K562 (cell line): ENCODE measurements around the gene HGFAC. TPM values are rescaled to one million over a fixed set of nuclear protein-coding genes. Genes with fewer than 3 reads are reported as not detected.
A peak's percentile ranks its signal among the peaks of the same experiment; 100 is the strongest.
"Not testable (repeated sequence)": the region's sequence is repeated elsewhere in the genome, so short reads cannot be mapped to it uniquely, and the experiment has no call there.

Experiments
- ATAC-seq: fragments of 200-7000 bp; cut with Tn5 transposase; 3 replicates; pipeline ENCODE4 v1.9.1; 2020; ENCODE audit warnings: moderate library complexity
- BruUV-seq: library from RNA; stranded (reverse); fragments of 400-500 nt; replicated peaks from 2 replicates; lab custom pipeline; 2021; lab: Mats Ljungman, UMichigan
- CTCF ChIA-PET: fragments of 300-600 bp; formaldehyde crosslinking; extraction: SDS; loops from one replicate; lab custom pipeline; 2021; ENCODE audit warnings: low intra/inter-chr PET ratio; lab: Yijun Ruan, JAX
- POLR2A ChIA-PET: fragments of 300-600, 350-650 bp; sonication (Branson Sonifier 250); formaldehyde crosslinking; extraction: SDS; loops from one replicate; lab custom pipeline; 2021; ENCODE audit warnings: antibody characterized with exemption, inconsistent platforms; lab: Yijun Ruan, JAX
- DNase-seq, 4 experiments: peaks; one replicate each; pipeline versions ENCODE4 v3.0.0 to v3.0.0-alpha.2; 2011 to 2018; ENCODE audit warnings: low spot score in 3 of 4, mixed read lengths in 3 of 4; ENCODE audit errors: extremely low read depth in 1 of 4
- FAIRE-seq: peaks from 2 replicates; lab custom pipeline; 2011; peaks lifted over from hg19 to GRCh38; lab: Jason Lieb, UNC
- H2AFZ ChIP-seq: 2 replicates; pipeline ENCODE4 v1.6.0; 2011; ENCODE audit warnings: low read depth, low read length, control low read depth, inconsistent platforms
- H3K27ac ChIP-seq: fragments of 200-600 bp; 3 replicates; pipeline ENCODE4 v1.8.0; 2011; ENCODE audit warnings: low read depth, mild to moderate bottlenecking, control low read depth, inconsistent platforms, low read length, moderate library complexity, mixed read lengths; ENCODE audit errors: extremely low read depth
- H3K27me3 ChIP-seq, 2 experiments: fragments of 300-600 bp in 1 of 2; 2 replicates in 1 of 2; 3 replicates in 1 of 2; pipeline versions ENCODE4 v1.6.0 to v1.8.0; 2011; ENCODE audit warnings: inconsistent platforms in 2 of 2, low read length in 2 of 2, mild to moderate bottlenecking in 1 of 2, mixed read lengths in 1 of 2, moderate library complexity in 1 of 2; ENCODE audit not compliant: control insufficient read depth in 2 of 2, insufficient read depth in 2 of 2
- H3K36me3 ChIP-seq: fragments of 300-600 bp; 3 replicates; pipeline ENCODE4 v1.8.0; 2011; ENCODE audit warnings: mild to moderate bottlenecking, low read length, inconsistent platforms; ENCODE audit not compliant: control insufficient read depth, insufficient read depth
- H3K4me1 ChIP-seq, 2 experiments: fragments of 200-600 bp in 1 of 2; replicated peaks in 1 of 2; 2 replicates in 1 of 2; 3 replicates in 1 of 2; pipeline versions ENCODE4 v1.5.1 to v1.8.0; 2011; ENCODE audit warnings: inconsistent platforms in 2 of 2, low read length in 2 of 2, mild to moderate bottlenecking in 1 of 2, mixed read lengths in 1 of 2, moderate library complexity in 1 of 2; ENCODE audit not compliant: control insufficient read depth in 2 of 2, insufficient read depth in 2 of 2
- H3K4me2 ChIP-seq: 2 replicates; pipeline ENCODE4 v1.6.1; 2011; ENCODE audit warnings: low read length, control low read depth, inconsistent platforms, mixed read lengths; ENCODE audit not compliant: insufficient read depth
- H3K4me3 ChIP-seq: fragments of 200-600 bp; sonication (generic), shearing (Covaris generic); 2 replicates; pipeline ENCODE4 v1.5.1; 2016; ENCODE audit warnings: control low read depth, inconsistent platforms
- H3K79me2 ChIP-seq: fragments of 200-600 bp; 3 replicates; pipeline ENCODE4 v1.8.0; 2011; ENCODE audit warnings: low read length, inconsistent platforms; ENCODE audit not compliant: control insufficient read depth, insufficient read depth
- H3K9ac ChIP-seq, 2 experiments: 2 replicates each; pipeline versions ENCODE4 v1.6.0 to v1.6.1; 2011; ENCODE audit warnings: low read depth in 2 of 2, low read length in 2 of 2, control low read depth in 1 of 2, inconsistent platforms in 1 of 2, mild to moderate bottlenecking in 1 of 2, mixed read lengths in 1 of 2; ENCODE audit not compliant: insufficient read depth in 1 of 2
- H3K9me1 ChIP-seq: one replicate; pipeline ENCODE4 v1.6.0; 2011; ENCODE audit warnings: inconsistent platforms, mild to moderate bottlenecking, low read length, moderate library complexity; ENCODE audit not compliant: control insufficient read depth, insufficient read depth
- H3K9me3 ChIP-seq: replicated peaks from 2 replicates; pipeline ENCODE4 v1.5.1; 2011; ENCODE audit warnings: low read depth, low read length, inconsistent platforms; ENCODE audit not compliant: control insufficient read depth, insufficient read depth
- H4K20me1 ChIP-seq: replicated peaks from 2 replicates; pipeline ENCODE4 v1.6.1; 2011; ENCODE audit warnings: low read length, inconsistent platforms, mixed read lengths; ENCODE audit not compliant: control insufficient read depth, insufficient read depth
- ATF7 ChIP-seq: fragments of 450-650 bp; IDR thresholded peaks from 2 replicates; pipeline ENCODE4 v1.7.1; 2014; ENCODE audit warnings: mild to moderate bottlenecking, moderate library complexity
- BRCA1 ChIP-seq, 2 experiments: fragments of 450-650 bp in 1 of 2; sonication (generic) in 1 of 2; formaldehyde crosslinking in 1 of 2; IDR thresholded peaks; 2 replicates each; pipeline versions ENCODE4 v1.5.0 to v1.6.1; 2017 to 2020; ENCODE audit warnings: mild to moderate bottlenecking in 1 of 2, missing genetic modification reagents in 1 of 2
- KDM5B ChIP-seq: fragments of 200-600 bp; sonication (generic); IDR thresholded peaks from 2 replicates; pipeline ENCODE4 v1.6.1; 2012; ENCODE audit warnings: low read depth, mild to moderate bottlenecking, moderate library complexity, low read length, control low read depth, inconsistent platforms; ENCODE audit not compliant: insufficient replicate concordance
- MTA2 ChIP-seq: fragments of 450-650 bp; IDR thresholded peaks from 2 replicates; pipeline ENCODE4 v1.6.1; 2016; ENCODE audit warnings: low read depth
- NUFIP1 ChIP-seq: fragments of 450-650 bp; IDR thresholded peaks from 2 replicates; pipeline ENCODE4 v1.6.1; 2018; ENCODE audit not compliant: partially characterized antibody
- OTX1 ChIP-seq: fragments of 450-650 bp; formaldehyde crosslinking; IDR thresholded peaks from 2 replicates; pipeline ENCODE4 v1.4.0; 2022; ENCODE audit warnings: mild to moderate bottlenecking
- SMARCC2 ChIP-seq: fragments of 450-650 bp; IDR thresholded peaks from 2 replicates; pipeline ENCODE4 v1.6.1; 2017; ENCODE audit warnings: antibody characterized with exemption, moderate library complexity, mild to moderate bottlenecking, low read depth
- SP1 ChIP-seq: sonication (generic); formaldehyde crosslinking; IDR thresholded peaks from 2 replicates; pipeline ENCODE4 v1.8.1; 2022; ENCODE audit warnings: mild to moderate bottlenecking, missing genetic modification reagents
- WGBS: fragments of 100-300 bp; shearing (Covaris generic); methylation state at CpG from one replicate; pipeline ENCODE4 v1.1.6; 2016; ENCODE audit warnings: low coverage, mixed read lengths; ENCODE audit not compliant: insufficient coverage; ENCODE audit errors: missing lambda C conversion rate; 5-methylcytosine and 5-hydroxymethylcytosine counted together
- in situ Hi-C: fragments of 300-500 bp; cut with MboI; formaldehyde crosslinking; loops from 4 replicates; pipeline ENCODE4 v1.15.0; 2018; ENCODE audit warnings: inconsistent platforms, mixed read lengths
- intact Hi-C: fragments of 100-400 bp; cut with micrococcal nuclease; formaldehyde crosslinking; loops from 2 replicates; pipeline ENCODE4 v1.14.2; 2022
- polyA plus RNA-seq, 8 experiments: library from polyadenylated mRNA; depleted of rRNA in 4 of 8; stranded (reverse) in 5 of 8; unstranded in 3 of 8; fragments of >200 nt; fragmentation: Nextera tagmentation in 2 of 8; fragmentation: Illumina TruSeq in 1 of 8; extraction: Ambion mirVana in 2 of 8; extraction: Trizol in 1 of 8; gene quantifications; 2 replicates each; pipeline versions ENCODE4 v1.2.1 to v1.2.3, GENCODE V29; 2011 to 2014; ENCODE audit warnings: inconsistent platforms in 1 of 8, missing spikeins in 1 of 8
- total RNA-seq, 7 experiments: library from RNA; depleted of rRNA in 6 of 7; stranded (reverse); fragments of >200 nt in 6 of 7; fragmentation: Illumina TruSeq in 2 of 7; extraction: Trizol in 2 of 7; gene quantifications; 2 replicates each; pipeline versions ENCODE4 v1.2.1 to v1.2.3, GENCODE V29; 2011 to 2021; ENCODE audit warnings: low replicate concordance in 1 of 7

Gene HGFAC
- total and polyA plus RNA-seq, 9 of the 15 experiments (the other 6 are each of a cell fraction or from before 2014, with no cell fraction given), result 0.13 TPM; not detected in 8

DNA sequence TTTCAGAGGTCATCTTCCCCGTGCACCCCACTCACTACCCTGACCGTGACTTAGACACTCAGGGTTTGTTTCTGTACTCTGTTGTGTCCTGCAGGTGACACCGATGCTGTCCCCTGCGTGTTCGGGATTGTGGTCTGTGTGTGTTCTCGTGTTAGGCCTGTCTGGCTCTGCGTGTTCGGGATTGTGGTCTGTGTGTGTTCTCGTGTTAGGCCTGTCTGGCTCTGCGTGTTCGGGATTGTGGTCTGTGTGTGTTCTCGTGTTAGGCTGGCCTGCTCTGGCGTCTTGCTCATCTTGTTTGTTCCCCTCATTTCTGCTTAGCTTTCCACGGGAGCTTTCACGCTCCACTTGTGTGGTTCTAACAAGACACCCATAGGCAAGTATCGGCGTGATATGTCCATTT, 30.6 kb upstream of the HGFAC start:
- DNase-seq, BruUV-seq, H3K27ac ChIP-seq, H3K79me2 ChIP-seq, POLR2A ChIA-PET, H2AFZ ChIP-seq, H3K4me3 ChIP-seq, CTCF ChIA-PET, H3K9ac ChIP-seq, H3K36me3 ChIP-seq, intact Hi-C loops, in situ Hi-C loops, H3K4me2 ChIP-seq, H3K9me3 ChIP-seq, H3K9me1 ChIP-seq, ATAC-seq: not testable (repeated sequence)
- FAIRE-seq, result peak; percentile 56
- H3K4me1 ChIP-seq, result peaks cover 0 to 18% of the 10 kb centered on the region in 2 experiments; a peak in 1 of 5 replicates
- H4K20me1 ChIP-seq, result peaks cover 33% of the 10 kb centered on the region
- WGBS, result 12% methylated on average over 17 of the region's 17 CpGs
- H3K27me3 ChIP-seq, result peaks cover 45 to 82% of the 10 kb centered on the region in 2 experiments

GRCh38 chr4:3411676-3412075, 30.1 kb upstream of the HGFAC start:
- whole genome bisulfite sequencing, result 34% methylated on average over 17 of the region's 17 CpGs
- CTCF ChIA-PET, result no interaction called here
- FAIRE-seq, result no peak
- no peak overlapping the region for H2AFZ ChIP-seq
- POLR2A ChIA-PET, result no interaction called here
- intact Hi-C loops (no loop called here), in situ Hi-C loops (no loop called here)
- no peaks in the 10 kb centered on the region for H3K36me3 ChIP-seq
- H3K4me3 ChIP-seq, result no peak overlapping the region
- BruUV-seq, result no TSS peak
- peaks cover 0 to 18% of the 10 kb centered on the region in 2 experiments; a peak in 1 of 5 replicates for H3K4me1 ChIP-seq
- H3K4me2 ChIP-seq, result no peak overlapping the region
- peaks cover 33% of the 10 kb centered on the region for H4K20me1 ChIP-seq
- H3K27me3 ChIP-seq, result peaks cover 40 to 77% of the 10 kb centered on the region in 2 experiments
- no peak overlapping the region for H3K9ac ChIP-seq
- no peak for ATAC-seq
- peaks cover 5% of the 10 kb centered on the region for H3K9me1 ChIP-seq
- no peaks in the 10 kb centered on the region for H3K9me3 ChIP-seq
- no peak overlapping the region for H3K27ac ChIP-seq
- DNase-seq, result no peak
- no peaks in the 10 kb centered on the region for H3K79me2 ChIP-seq
- TF ChIP-seq KDM5B (no peak), ATF7 (no peak), BRCA1 (IDR thresholded peaks at IDR 0.05) (no peak), BRCA1 (CRISPR knock-in tag; IDR thresholded peaks at IDR 0.05) (no peak), NUFIP1 (no peak), OTX1 (CRISPR knock-in tag) (no peak), SMARCC2 (no peak), MTA2 (no peak), SP1 (no peak)
